Breast epithelium (tissue), 3 donors: ENCODE data around the gene KDM6B.

ENCODE experiments used
- CTCF ChIP-seq, 3 donors: fragments of 450-650 bp; IDR thresholded peaks; one replicate each; pipeline ENCODE4 v1.5.1; 2016 to 2017; ENCODE audit warnings: antibody characterized with exemption in 3 of 3, mild to moderate bottlenecking in 3 of 3, moderate library complexity in 3 of 3
- POLR2A ChIP-seq: fragments of 450-650 bp; IDR thresholded peaks from one replicate; pipeline ENCODE4 v1.6.1; 2016; ENCODE audit warnings: antibody characterized with exemption, mild to moderate bottlenecking, moderate library complexity

- TF ChIP-seq POLR2A (no peak), CTCF (IDR thresholded peaks at IDR 0.05) (no peak)
Measured at GRCh38 chr17:7867881-7868329, 33.9 kb downstream of the KDM6B start.
